ENCODE results near the gene DDX1. TPM values are rescaled to one million over a fixed set of nuclear protein-coding genes. Genes with fewer than 3 reads are reported as not detected.
"Not testable (repeated sequence)": the region's sequence is repeated elsewhere in the genome, so short reads cannot be mapped to it uniquely, and the experiment has no call there.

Gene DDX1
- polyA plus RNA-seq, 1 experiment: 49.6 TPM

DNA sequence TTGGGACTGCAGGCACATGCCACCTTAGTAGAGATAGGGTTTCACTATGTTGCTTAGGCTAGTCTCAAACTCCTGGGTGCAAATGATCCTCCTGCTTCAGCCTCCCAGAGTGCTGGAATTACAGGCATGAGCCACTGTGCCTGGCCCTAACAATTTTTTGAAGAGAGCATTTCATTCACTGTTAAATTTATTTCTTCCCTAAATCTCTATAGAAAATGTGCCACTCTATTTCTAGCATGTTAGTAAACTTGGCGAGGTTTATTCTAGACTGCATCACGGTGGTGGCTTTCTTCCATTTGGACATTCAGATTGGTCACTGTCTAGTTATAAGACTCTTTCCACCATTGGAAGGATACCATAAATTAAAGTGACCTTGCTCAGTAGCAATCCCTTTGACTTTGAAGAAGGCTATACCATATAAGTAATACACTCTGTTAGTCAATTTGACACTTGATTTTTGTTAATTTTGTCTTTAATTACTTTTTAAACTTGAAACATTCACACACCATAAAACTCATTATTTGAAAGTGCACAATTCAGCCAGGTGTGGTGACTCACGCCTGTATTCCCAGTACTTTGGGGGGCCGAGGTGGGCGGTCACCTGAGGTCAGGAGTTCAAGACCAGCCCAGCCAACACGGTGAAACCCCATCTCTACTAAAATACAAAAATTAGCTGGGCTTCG lies 16.2 kb downstream of the DDX1 start:
- DNase-seq (ENCODE audit: low read depth): no peak
- no peaks in the 10 kb centered on the region for H3K27me3 ChIP-seq (ENCODE audit: control insufficient read depth, insufficient read depth, low read length)
- ChIA-PET CTCF (no interaction called here), POLR2A (interaction anchor here (0.6 kb wide), 1 partner anchor 16 kb away, joined by 6 read pairs; no protein-coding TSS in a partner anchor)
- H3K36me3 ChIP-seq (ENCODE audit: control insufficient read depth, insufficient read depth, low read length): peaks cover 20% of the 10 kb centered on the region
- H3K4me3 ChIP-seq (ENCODE audit: low read depth, low read length): no peak overlapping the region
- TF ChIP-seq, protein P1, sequence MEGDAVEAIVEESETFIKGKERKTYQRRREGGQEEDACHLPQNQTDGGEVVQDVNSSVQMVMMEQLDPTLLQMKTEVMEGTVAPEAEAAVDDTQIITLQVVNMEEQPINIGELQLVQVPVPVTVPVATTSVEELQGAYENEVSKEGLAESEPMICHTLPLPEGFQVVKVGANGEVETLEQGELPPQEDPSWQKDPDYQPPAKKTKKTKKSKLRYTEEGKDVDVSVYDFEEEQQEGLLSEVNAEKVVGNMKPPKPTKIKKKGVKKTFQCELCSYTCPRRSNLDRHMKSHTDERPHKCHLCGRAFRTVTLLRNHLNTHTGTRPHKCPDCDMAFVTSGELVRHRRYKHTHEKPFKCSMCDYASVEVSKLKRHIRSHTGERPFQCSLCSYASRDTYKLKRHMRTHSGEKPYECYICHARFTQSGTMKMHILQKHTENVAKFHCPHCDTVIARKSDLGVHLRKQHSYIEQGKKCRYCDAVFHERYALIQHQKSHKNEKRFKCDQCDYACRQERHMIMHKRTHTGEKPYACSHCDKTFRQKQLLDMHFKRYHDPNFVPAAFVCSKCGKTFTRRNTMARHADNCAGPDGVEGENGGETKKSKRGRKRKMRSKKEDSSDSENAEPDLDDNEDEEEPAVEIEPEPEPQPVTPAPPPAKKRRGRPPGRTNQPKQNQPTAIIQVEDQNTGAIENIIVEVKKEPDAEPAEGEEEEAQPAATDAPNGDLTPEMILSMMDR (IDR thresholded peaks at IDR 0.05; ENCODE audit: insufficient read depth, low read depth, low read length): no peak

DNA sequence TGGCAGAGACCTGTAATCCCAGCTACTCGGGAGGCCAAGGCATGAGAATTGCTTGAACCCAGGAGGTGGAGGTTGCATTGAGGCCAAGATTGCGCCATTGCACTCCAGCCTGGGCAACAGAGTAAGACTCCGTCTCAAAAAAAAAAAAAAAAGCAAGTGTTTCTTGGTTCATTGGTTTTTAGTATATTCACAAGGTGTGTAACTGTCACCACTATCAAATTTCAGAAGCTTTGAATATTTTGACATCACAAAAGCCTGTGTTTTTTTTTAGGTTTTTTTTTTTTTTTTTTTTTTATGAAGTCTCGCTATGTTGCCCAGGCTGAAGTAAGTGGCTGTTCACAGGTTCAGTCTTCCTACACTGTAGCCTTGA lies 16.7 kb downstream of the DDX1 start:
- POLR2A ChIA-PET: interaction anchor here (0.6 kb wide), 1 partner anchor 16 kb away, joined by 6 read pairs; no protein-coding TSS in a partner anchor
- H3K27me3 ChIP-seq (ENCODE audit: control insufficient read depth, insufficient read depth, low read length): no peaks in the 10 kb centered on the region
- TF ChIP-seq, protein P1 (IDR thresholded peaks at IDR 0.05; ENCODE audit: insufficient read depth, low read depth, low read length): no peak
- H3K4me3 ChIP-seq (ENCODE audit: low read depth, low read length): no peak overlapping the region
- CTCF ChIA-PET: no interaction called here
- no peak for DNase-seq (ENCODE audit: low read depth)
- peaks cover 18% of the 10 kb centered on the region for H3K36me3 ChIP-seq (ENCODE audit: control insufficient read depth, insufficient read depth, low read length)

DNA sequence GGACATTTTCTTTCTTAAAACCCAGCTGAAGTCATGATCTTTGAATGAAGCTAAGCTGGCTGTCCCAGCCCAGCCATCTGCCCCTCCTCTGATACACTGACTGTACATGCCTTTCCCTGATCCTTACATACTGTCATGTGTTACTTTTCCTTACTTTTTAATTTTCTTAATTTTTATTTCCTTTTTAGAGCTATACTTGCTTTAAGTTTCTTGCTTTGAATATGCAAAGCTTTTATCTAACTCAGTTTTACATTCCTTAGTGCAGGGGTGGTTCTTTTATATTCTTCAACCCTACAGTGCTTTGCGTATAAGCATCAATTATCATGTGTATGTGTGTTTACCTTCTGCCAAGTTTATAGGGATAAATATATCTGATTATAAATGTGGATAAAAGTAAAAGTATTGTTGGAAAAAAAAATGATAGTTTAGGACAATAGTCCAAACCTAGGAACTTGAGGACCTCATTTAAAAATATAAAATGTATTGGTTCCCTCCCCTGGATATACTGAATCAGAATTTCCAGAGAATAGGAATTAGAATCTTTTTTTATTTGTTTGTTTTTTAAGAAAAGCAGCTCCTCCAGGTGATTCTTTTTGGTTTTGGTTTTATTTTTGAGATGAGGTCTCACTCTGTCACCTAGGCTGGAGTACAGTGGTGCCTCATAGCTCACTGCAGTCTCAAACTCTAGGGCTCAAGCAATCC lies 17.8 kb downstream of the DDX1 start:
- no peak for DNase-seq (ENCODE audit: low read depth)
- H3K36me3 ChIP-seq (ENCODE audit: control insufficient read depth, insufficient read depth, low read length): peaks cover 18% of the 10 kb centered on the region
- no peak overlapping the region for H3K4me3 ChIP-seq (ENCODE audit: low read depth, low read length)
- ChIA-PET POLR2A (no interaction called here), CTCF (no interaction called here)
- H3K27me3 ChIP-seq (ENCODE audit: control insufficient read depth, insufficient read depth, low read length): no peaks in the 10 kb centered on the region
- TF ChIP-seq, protein P1 (IDR thresholded peaks at IDR 0.05; ENCODE audit: insufficient read depth, low read depth, low read length): no peak

DNA sequence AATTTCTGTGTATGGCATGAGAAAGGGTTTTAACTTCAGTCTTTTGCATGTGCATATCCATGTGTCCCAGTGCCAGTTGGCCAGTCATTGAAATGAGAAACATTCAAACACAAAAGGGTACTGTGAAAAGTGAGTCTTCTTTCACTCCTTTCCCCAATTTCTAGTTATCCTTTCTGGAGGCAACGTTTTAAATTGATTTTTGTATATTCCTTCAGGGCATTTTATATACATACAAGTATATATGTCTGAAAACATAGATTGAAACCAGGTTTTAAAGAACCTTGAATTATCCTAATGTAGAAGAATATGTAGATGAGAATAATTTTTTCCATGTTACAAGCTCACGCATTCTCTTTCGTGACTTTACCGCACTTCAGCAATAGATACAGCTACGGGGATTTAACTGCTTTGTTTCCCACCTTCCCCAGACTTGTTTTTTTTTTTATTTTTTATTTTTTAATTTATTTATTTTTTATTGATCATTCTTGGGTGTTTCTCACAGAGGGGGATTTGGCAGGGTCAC lies 18.8 kb downstream of the DDX1 start:
- no peak for DNase-seq (ENCODE audit: low read depth)
- CTCF ChIA-PET: no interaction called here
- no peaks in the 10 kb centered on the region for H3K27me3 ChIP-seq (ENCODE audit: control insufficient read depth, insufficient read depth, low read length)
- peaks cover 9% of the 10 kb centered on the region for H3K36me3 ChIP-seq (ENCODE audit: control insufficient read depth, insufficient read depth, low read length)
- no peak overlapping the region for H3K4me3 ChIP-seq (ENCODE audit: low read depth, low read length)
- TF ChIP-seq, protein P1 (IDR thresholded peaks at IDR 0.05; ENCODE audit: insufficient read depth, low read depth, low read length): no peak
- POLR2A ChIA-PET: no interaction called here

DNA sequence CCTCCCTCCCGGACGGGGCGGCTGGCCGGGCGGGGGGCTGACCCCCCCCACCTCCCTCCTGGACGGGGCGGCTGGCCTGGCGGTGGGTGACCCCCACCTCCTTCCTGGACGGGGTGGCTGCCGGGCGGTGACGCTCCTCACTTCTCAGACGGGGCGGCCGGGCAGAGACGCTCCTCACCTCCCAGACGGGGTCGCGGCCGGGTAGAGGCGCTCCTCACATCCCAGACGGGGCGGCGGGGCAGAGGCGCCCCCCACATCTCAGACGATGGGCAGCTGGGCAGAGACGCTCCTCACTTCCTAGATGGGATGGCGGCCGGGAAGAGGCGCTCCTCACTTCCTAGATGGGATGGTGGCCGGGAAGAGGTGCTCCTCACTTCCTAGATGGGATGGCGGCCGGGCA lies 20.4 kb downstream of the DDX1 start:
- POLR2A ChIA-PET; H3K4me3 ChIP-seq (ENCODE audit: low read depth, low read length); CTCF ChIA-PET; H3K36me3 ChIP-seq (ENCODE audit: control insufficient read depth, insufficient read depth, low read length); DNase-seq (ENCODE audit: low read depth); H3K27me3 ChIP-seq (ENCODE audit: control insufficient read depth, insufficient read depth, low read length): not testable (repeated sequence)
